SU-DHL-6 (cell line): ENCODE data around the gene TRIP10.

Experiments used
- H2AFZ ChIP-seq: fragments of 200-600 bp; sonication (generic); 2 replicates; pipeline ENCODE4 v1.6.1; 2014; ENCODE audit warnings: low read depth, mild to moderate bottlenecking, moderate library complexity, mixed read lengths, antibody characterized with exemption, low read length; ENCODE audit not compliant: severe bottlenecking
- H3F3A ChIP-seq: fragments of 200-600 bp; shearing (Covaris generic); 2 replicates; pipeline ENCODE4 v1.6.0; 2016; ENCODE audit warnings: antibody characterized with exemption, mild to moderate bottlenecking; ENCODE audit not compliant: insufficient read depth
- H3K27ac ChIP-seq: fragments of 200-600 bp; sonication (generic); 2 replicates; pipeline ENCODE4 v1.5.1; 2016; ENCODE audit warnings: low read depth, mild to moderate bottlenecking, low read length, moderate library complexity, mixed read lengths
- H3K27me3 ChIP-seq: fragments of 200-600 bp; sonication (generic), shearing (Covaris generic); 2 replicates; pipeline ENCODE4 v1.6.0; 2014; ENCODE audit warnings: mild to moderate bottlenecking, low read length
- H3K36me3 ChIP-seq: fragments of 200-600 bp; sonication (generic); 2 replicates; pipeline ENCODE4 v1.6.1; 2014; ENCODE audit warnings: mild to moderate bottlenecking, low read length, mixed read lengths
- H3K4me2 ChIP-seq: fragments of 300-600, 200-600 bp; shearing (Covaris generic), sonication (generic); 2 replicates; pipeline ENCODE4 v1.6.0; 2014; ENCODE audit warnings: low read length, low read depth, mild to moderate bottlenecking; ENCODE audit not compliant: poor library complexity, severe bottlenecking
- H3K4me3 ChIP-seq: fragments of 200-600 bp; sonication (generic); 2 replicates; pipeline ENCODE4 v1.5.1; 2014; ENCODE audit warnings: antibody characterized with exemption, low read length, mild to moderate bottlenecking, mixed read lengths; ENCODE audit not compliant: insufficient read depth, poor library complexity, severe bottlenecking
- H3K79me2 ChIP-seq: fragments of 200-600 bp; sonication (generic); 2 replicates; pipeline ENCODE4 v1.6.1; 2014; ENCODE audit warnings: mild to moderate bottlenecking, low read length, moderate library complexity; ENCODE audit not compliant: insufficient read depth
- H3K9ac ChIP-seq: fragments of 200-600 bp; sonication (generic); 2 replicates; pipeline ENCODE4 v1.7.0; 2014; ENCODE audit warnings: mild to moderate bottlenecking, low read length
- H3K9me2 ChIP-seq: fragments of 200-600 bp; sonication (generic); replicated peaks from 2 replicates; pipeline ENCODE4 v1.6.1; 2014; ENCODE audit warnings: low read length; ENCODE audit not compliant: insufficient read depth
- H3K9me3 ChIP-seq: fragments of 200-600 bp; sonication (generic); 2 replicates; pipeline ENCODE4 v1.6.1; 2014; ENCODE audit warnings: low read length, mixed read lengths; ENCODE audit not compliant: insufficient read depth
- H4K20me1 ChIP-seq: fragments of 200-600 bp; sonication (generic); 2 replicates; pipeline ENCODE4 v1.6.1; 2014; ENCODE audit warnings: low read depth, mild to moderate bottlenecking, antibody characterized with exemption, low read length, moderate library complexity, mixed read lengths
- EZH2phosphoT487 ChIP-seq: fragments of 200-600 bp; sonication (generic), shearing (Covaris generic); conservative IDR thresholded peaks from 2 replicates; pipeline ENCODE4 v1.6.1; 2018; ENCODE audit warnings: mild to moderate bottlenecking, antibody characterized with exemption, low read length, moderate library complexity, mixed read lengths
- TF ChIP-seq, protein P1 (sequence below): fragments of 200-600 bp; sonication (generic); IDR thresholded peaks from one replicate; pipeline ENCODE4 v1.5.1; 2017; ENCODE audit warnings: antibody characterized with exemption, mild to moderate bottlenecking, low read length, moderate library complexity; ENCODE audit not compliant: insufficient read depth, poor library complexity, severe bottlenecking

Gene TRIP10

DNA sequence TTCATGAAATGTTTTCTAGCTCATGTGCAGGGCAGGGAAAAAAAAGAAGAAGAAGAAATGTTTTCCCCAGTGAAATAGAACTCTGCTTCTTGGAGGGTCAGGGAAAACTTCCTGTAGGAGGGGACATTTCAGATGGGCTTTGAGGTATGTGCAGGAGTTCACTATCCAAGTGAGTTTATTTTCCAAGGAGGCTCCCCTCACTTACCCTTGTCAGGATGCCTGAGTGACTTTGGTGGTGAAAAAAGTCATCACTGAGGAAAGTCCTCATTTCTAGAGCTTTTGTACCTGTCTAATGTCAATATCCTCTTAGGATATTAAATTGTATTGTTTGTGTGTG, 18.4 kb upstream of the TRIP10 start:
- no peaks in the 10 kb centered on the region for H3K36me3 ChIP-seq

DNA sequence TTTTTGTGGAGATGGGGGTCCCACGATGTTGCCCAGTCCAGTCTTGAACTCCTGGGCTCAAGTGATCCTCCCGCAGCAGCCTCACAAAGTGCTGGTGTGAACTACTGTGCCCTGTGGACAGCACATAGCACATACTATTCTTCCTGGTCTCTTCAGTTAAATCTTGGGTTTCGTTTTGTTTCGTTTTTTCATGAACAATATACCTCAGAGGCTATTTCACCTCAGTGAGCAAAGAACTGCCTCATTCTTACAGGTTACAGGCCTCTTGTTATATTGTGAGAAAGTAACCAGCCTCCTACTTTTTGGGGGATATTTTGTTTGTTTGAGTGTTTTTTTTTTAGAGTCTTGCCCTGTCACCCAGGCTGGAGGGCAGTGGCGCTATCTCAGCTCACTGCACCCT, 17.7 kb upstream of the TRIP10 start:
- Histone ChIP-seq H4K20me1 (no peaks in the 10 kb centered on the region), H3K4me3 (no peak overlapping the region), H3F3A (0 out of 2 replicates have a peak, but pooled peaks cover under 1% of the 10 kb centered on the region), H2AFZ (no peak overlapping the region), H3K36me3 (no peaks in the 10 kb centered on the region), H3K9me3 (no peaks in the 10 kb centered on the region), H3K27ac (no peak overlapping the region), H3K27me3 (no peaks in the 10 kb centered on the region), H3K4me2 (peak overlapping the region; percentile 8), H3K9me2 (no peaks in the 10 kb centered on the region), H3K79me2 (no peaks in the 10 kb centered on the region), H3K9ac (no peak overlapping the region)
- TF ChIP-seq, protein P1, sequence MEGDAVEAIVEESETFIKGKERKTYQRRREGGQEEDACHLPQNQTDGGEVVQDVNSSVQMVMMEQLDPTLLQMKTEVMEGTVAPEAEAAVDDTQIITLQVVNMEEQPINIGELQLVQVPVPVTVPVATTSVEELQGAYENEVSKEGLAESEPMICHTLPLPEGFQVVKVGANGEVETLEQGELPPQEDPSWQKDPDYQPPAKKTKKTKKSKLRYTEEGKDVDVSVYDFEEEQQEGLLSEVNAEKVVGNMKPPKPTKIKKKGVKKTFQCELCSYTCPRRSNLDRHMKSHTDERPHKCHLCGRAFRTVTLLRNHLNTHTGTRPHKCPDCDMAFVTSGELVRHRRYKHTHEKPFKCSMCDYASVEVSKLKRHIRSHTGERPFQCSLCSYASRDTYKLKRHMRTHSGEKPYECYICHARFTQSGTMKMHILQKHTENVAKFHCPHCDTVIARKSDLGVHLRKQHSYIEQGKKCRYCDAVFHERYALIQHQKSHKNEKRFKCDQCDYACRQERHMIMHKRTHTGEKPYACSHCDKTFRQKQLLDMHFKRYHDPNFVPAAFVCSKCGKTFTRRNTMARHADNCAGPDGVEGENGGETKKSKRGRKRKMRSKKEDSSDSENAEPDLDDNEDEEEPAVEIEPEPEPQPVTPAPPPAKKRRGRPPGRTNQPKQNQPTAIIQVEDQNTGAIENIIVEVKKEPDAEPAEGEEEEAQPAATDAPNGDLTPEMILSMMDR: no peak
- TF ChIP-seq EZH2phosphoT487: no peak

More for the DNA sequence above, 18.4 kb upstream of the TRIP10 start:
- H3K9me2 ChIP-seq: no peaks in the 10 kb centered on the region
- no peak overlapping the region for H2AFZ ChIP-seq
- H3K27ac ChIP-seq: no peak overlapping the region
- 0 out of 2 replicates have a peak, but pooled peaks cover 4% of the 10 kb centered on the region for H3F3A ChIP-seq
- H3K27me3 ChIP-seq: no peaks in the 10 kb centered on the region
- H3K9ac ChIP-seq: no peak overlapping the region
- no peak overlapping the region for H3K4me2 ChIP-seq
- H3K79me2 ChIP-seq: no peaks in the 10 kb centered on the region
- no peak overlapping the region for H3K4me3 ChIP-seq
- TF ChIP-seq, protein P1: no peak
- TF ChIP-seq EZH2phosphoT487: no peak
- no peaks in the 10 kb centered on the region for H4K20me1 ChIP-seq
- no peaks in the 10 kb centered on the region for H3K9me3 ChIP-seq

DNA sequence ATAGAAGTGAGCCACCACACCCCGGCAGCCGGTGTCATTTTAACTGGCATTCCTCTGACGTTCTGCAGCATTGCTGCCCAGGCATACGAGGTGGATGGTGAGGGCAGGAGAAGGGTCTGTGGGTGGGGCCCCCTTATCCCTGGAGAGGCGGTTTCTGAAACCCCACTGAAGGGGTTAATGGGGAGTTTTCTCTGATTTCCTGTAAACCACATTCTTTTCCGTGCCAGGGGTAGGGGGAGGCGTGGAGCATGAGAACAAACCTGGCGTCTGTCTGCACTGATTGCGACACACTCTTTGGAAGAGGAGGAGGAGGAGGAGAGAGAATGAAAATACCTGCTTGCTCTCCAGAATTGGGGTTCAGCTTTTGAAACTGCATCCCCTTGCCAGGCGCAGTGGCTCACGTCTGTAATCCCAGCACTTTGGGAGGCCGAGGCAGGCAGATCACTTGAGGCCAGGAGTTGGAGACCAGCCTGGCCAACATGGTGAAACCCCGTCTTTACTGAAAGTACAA, 16.3 kb upstream of the TRIP10 start:
- H3K9ac ChIP-seq: no peak overlapping the region
- no peaks in the 10 kb centered on the region for H3K9me2 ChIP-seq
- no peaks in the 10 kb centered on the region for H3K36me3 ChIP-seq
- H3F3A ChIP-seq: no peaks in the 10 kb centered on the region
- H3K9me3 ChIP-seq: no peaks in the 10 kb centered on the region
- H3K4me2 ChIP-seq: no peak overlapping the region
- H4K20me1 ChIP-seq: no peaks in the 10 kb centered on the region
- H2AFZ ChIP-seq: no peak overlapping the region
- TF ChIP-seq, protein P1: no peak
- no peak for TF ChIP-seq EZH2phosphoT487
- H3K4me3 ChIP-seq: no peak overlapping the region
- H3K27ac ChIP-seq: no peak overlapping the region
- no peaks in the 10 kb centered on the region for H3K79me2 ChIP-seq
- H3K27me3 ChIP-seq: no peaks in the 10 kb centered on the region
